GM19455 (cell line): ENCODE results near the gene SNED1.

ENCODE experiments used
- ATAC-seq: cut with Tn5 transposase; IDR thresholded peaks from one replicate; pipeline ENCODE4 v1.9.1; 2021; ENCODE audit not compliant: unreplicated experiment

The SNED1 gene

GRCh38 chr2:241142063-241142462, 143.6 kb downstream of the SNED1 start:
- no peak for ATAC-seq

DNA sequence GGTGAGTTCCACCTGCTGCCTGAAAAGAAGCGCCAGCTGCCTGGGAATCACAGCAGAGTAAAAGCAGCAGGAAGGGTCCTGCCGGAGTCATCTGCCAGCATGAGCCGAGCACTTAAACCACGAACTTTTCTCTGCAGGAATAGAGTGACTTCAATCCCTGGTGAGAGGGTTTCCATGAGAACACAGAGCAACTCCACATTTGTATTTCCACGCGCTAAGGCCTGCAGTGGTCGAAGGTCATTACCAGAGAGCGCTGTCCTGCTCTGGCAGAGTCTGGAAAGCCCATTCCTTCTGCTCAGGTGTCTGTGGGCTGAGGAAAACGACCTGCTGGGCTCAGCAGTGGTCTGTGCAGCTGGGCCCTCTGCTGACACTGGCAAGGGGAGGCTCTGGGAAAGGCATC, 144.2 kb downstream of the SNED1 start:
- no peak for ATAC-seq
